Neural cell (in vitro differentiated cells): ENCODE measurements around the gene CDK1.

Experiments used
- EZH2 ChIP-seq: fragments of 200-600, 300-800 bp; shearing (Covaris generic), sonication (generic); IDR thresholded peaks from 2 replicates; pipeline ENCODE4 v1.6.1; 2014; ENCODE audit warnings: antibody characterized with exemption, low read length, borderline replicate concordance, mild to moderate bottlenecking; ENCODE audit not compliant: insufficient read depth, poor library complexity, severe bottlenecking
- MXI1 ChIP-seq: fragments of 450-650 bp; conservative IDR thresholded peaks from 2 replicates; pipeline ENCODE4 v1.6.1; 2014; ENCODE audit warnings: antibody characterized with exemption, mild to moderate bottlenecking; ENCODE audit not compliant: poor library complexity, severe bottlenecking
- POLR2AphosphoS5 ChIP-seq: IDR thresholded peaks from 2 replicates; pipeline ENCODE4 v1.6.1; 2012
- RAD21 ChIP-seq: fragments of 450-650 bp; conservative IDR thresholded peaks from 2 replicates; pipeline ENCODE4 v1.6.1; 2014; ENCODE audit warnings: antibody characterized with exemption, mild to moderate bottlenecking, moderate library complexity
- SMC3 ChIP-seq: fragments of 450-650 bp; conservative IDR thresholded peaks from 2 replicates; pipeline ENCODE4 v1.6.1; 2014; ENCODE audit warnings: antibody characterized with exemption, mild to moderate bottlenecking, moderate library complexity; ENCODE audit not compliant: poor library complexity
- TAF1 ChIP-seq: IDR thresholded peaks from 2 replicates; pipeline ENCODE4 v1.6.1; 2012; ENCODE audit warnings: low read depth
- TF ChIP-seq, protein P1 (sequence below): fragments of 450-650 bp; IDR thresholded peaks from 2 replicates; pipeline ENCODE4 v1.5.1; 2014; ENCODE audit warnings: antibody characterized with exemption, mild to moderate bottlenecking, moderate library complexity; ENCODE audit not compliant: poor library complexity, severe bottlenecking
- TF ChIP-seq, protein P2 (sequence below): IDR thresholded peaks from 2 replicates; pipeline ENCODE4 v1.6.1; 2012; ENCODE audit warnings: borderline replicate concordance

DNA sequence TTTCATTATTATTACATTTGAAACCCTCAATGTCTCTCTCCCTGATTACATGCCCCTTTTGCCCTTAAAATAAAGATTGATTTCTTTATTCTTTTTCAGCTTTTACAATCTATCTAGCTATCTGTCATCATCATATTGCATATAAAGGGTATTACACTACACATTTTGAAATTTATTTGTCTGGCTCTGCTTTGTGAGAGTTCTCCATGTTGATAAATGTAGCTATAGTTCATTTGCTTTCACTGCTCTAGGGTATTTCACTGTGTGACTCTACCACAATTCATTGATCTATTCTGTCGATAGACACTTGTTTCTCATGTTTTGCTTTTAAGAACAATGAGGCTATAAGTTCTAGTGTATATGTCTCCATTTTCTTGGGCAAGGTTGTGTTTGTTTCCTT is 25.6 kb downstream of the CDK1 start:
- TF ChIP-seq, protein P1, sequence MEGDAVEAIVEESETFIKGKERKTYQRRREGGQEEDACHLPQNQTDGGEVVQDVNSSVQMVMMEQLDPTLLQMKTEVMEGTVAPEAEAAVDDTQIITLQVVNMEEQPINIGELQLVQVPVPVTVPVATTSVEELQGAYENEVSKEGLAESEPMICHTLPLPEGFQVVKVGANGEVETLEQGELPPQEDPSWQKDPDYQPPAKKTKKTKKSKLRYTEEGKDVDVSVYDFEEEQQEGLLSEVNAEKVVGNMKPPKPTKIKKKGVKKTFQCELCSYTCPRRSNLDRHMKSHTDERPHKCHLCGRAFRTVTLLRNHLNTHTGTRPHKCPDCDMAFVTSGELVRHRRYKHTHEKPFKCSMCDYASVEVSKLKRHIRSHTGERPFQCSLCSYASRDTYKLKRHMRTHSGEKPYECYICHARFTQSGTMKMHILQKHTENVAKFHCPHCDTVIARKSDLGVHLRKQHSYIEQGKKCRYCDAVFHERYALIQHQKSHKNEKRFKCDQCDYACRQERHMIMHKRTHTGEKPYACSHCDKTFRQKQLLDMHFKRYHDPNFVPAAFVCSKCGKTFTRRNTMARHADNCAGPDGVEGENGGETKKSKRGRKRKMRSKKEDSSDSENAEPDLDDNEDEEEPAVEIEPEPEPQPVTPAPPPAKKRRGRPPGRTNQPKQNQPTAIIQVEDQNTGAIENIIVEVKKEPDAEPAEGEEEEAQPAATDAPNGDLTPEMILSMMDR: no peak
- TF ChIP-seq MXI1 (no peak), POLR2AphosphoS5 (no peak), TAF1 (no peak), SMC3 (no peak), RAD21 (no peak), EZH2 (no peak)
- TF ChIP-seq, protein P2, sequence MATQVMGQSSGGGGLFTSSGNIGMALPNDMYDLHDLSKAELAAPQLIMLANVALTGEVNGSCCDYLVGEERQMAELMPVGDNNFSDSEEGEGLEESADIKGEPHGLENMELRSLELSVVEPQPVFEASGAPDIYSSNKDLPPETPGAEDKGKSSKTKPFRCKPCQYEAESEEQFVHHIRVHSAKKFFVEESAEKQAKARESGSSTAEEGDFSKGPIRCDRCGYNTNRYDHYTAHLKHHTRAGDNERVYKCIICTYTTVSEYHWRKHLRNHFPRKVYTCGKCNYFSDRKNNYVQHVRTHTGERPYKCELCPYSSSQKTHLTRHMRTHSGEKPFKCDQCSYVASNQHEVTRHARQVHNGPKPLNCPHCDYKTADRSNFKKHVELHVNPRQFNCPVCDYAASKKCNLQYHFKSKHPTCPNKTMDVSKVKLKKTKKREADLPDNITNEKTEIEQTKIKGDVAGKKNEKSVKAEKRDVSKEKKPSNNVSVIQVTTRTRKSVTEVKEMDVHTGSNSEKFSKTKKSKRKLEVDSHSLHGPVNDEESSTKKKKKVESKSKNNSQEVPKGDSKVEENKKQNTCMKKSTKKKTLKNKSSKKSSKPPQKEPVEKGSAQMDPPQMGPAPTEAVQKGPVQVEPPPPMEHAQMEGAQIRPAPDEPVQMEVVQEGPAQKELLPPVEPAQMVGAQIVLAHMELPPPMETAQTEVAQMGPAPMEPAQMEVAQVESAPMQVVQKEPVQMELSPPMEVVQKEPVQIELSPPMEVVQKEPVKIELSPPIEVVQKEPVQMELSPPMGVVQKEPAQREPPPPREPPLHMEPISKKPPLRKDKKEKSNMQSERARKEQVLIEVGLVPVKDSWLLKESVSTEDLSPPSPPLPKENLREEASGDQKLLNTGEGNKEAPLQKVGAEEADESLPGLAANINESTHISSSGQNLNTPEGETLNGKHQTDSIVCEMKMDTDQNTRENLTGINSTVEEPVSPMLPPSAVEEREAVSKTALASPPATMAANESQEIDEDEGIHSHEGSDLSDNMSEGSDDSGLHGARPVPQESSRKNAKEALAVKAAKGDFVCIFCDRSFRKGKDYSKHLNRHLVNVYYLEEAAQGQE: no peak
